ENCODE data around the gene COL17A1.

COL17A1 gene

DNA sequence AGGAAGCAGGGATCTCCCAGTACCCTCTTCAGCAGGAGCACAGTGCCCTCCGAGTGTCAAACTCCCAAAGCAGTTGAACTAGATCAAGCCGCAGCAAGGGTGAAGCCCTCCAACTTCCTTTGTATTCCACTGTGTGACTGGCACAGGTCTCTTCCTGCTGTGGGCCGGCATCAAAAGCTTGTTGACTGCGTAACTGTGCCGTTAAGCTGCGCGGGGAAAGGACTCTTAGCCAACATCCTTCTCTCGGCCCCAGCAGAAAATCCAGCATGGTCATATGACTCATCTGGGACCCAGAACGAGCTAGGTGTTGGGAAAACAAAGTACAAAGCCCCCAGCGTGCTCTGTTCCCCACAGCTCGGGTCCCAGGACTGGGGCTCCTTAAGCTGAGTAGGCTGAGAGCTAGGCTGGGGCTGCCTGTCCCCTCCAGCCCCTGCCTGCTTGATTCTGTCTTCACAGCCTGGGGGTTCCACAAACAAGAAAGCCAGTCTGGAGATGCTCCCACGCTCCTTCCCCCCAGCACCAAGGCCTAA, 52.2 kb downstream of the COL17A1 start:
- no peak overlapping the region for H3K4me3 ChIP-seq (ENCODE audit: low read length in 2 of 2)
- no peak overlapping the region for H3K27ac ChIP-seq (ENCODE audit: low read length)
- no peaks in the 10 kb centered on the region for H3K27me3 ChIP-seq (ENCODE audit: control insufficient read depth in 1 of 2, insufficient read depth in 2 of 2, low read length in 2 of 2)
- H3K36me3 ChIP-seq (ENCODE audit: control insufficient read depth in 2 of 2, insufficient read depth in 2 of 2, low read length in 2 of 2) = peaks cover 6 to 9% of the 10 kb centered on the region in 2 donors
- no peak overlapping the region for H3K9ac ChIP-seq (ENCODE audit: low read length in 2 of 2)
- H3K4me1 ChIP-seq (ENCODE audit: control insufficient read depth, insufficient read depth, low read length) = no peaks in the 10 kb centered on the region
- H3K9me3 ChIP-seq (ENCODE audit: control insufficient read depth in 2 of 2, low read length in 2 of 2) = no peaks in the 10 kb centered on the region

DNA sequence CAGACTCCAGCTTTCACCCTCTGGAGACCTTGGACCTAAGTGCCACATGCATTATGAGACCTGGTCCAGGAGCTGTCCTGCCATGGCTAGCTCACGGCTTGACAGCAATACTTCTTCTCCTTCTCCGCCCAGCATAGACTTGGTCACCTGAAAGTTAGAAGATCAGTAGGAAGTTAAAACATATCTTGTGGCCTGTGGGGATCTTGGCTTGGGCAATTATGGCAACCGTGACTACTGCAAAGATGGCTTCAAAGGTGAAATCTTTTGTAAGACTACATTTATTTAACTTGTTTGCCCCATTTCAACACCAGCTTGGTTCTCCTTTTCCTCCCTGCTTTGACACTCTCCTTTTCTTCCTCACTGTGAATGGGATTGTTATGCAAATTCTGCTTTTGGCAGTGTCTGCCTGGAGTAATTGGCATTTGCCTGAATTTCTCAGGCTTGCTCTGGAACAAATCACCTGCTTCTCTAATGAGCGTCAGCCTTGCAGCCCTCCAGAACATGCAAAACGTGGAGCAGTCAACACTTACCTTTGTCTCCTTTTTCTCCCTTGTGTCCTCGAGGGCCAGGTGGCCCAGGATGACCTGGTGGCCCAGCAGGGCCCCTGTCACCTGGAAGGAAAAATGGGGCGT, 53.4 kb downstream of the COL17A1 start:
- H3K27me3 ChIP-seq (ENCODE audit: control insufficient read depth in 1 of 2, insufficient read depth in 2 of 2, low read length in 2 of 2) = no peaks in the 10 kb centered on the region
- no peak overlapping the region for H3K27ac ChIP-seq (ENCODE audit: low read length)
- H3K9ac ChIP-seq (ENCODE audit: low read length in 2 of 2) = no peak overlapping the region
- H3K9me3 ChIP-seq (ENCODE audit: control insufficient read depth in 2 of 2, low read length in 2 of 2) = no peaks in the 10 kb centered on the region
- no peak overlapping the region for H3K4me3 ChIP-seq (ENCODE audit: low read length in 2 of 2)
- H3K36me3 ChIP-seq (ENCODE audit: control insufficient read depth in 2 of 2, insufficient read depth in 2 of 2, low read length in 2 of 2) = peaks cover 8 to 12% of the 10 kb centered on the region in 2 donors
- no peaks in the 10 kb centered on the region for H3K4me1 ChIP-seq (ENCODE audit: control insufficient read depth, insufficient read depth, low read length)

DNA sequence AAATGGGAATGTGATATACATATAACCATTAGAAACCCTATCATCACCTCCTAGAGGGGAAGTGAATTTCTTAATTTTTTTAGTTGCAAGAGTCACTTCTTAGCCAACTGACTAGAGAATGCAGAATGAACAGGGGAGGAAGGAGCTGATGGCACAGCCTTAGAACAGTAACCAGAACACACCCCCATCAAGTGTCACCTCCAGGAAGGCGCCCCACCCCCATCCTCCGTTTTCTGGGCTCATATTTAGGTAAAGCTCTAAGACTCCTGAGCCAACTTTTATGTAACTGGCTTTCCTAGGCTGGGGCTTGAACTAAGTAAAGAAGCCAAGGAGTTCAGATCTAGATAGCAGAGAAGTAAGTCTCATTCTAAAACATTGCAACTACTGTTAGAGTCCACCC, 54.0 kb downstream of the COL17A1 start:
- Histone ChIP-seq H3K36me3 (ENCODE audit: control insufficient read depth in 2 of 2, insufficient read depth in 2 of 2, low read length in 2 of 2) (peaks cover 8 to 12% of the 10 kb centered on the region in 2 donors), H3K27me3 (ENCODE audit: control insufficient read depth in 1 of 2, insufficient read depth in 2 of 2, low read length in 2 of 2) (no peaks in the 10 kb centered on the region), H3K9me3 (ENCODE audit: control insufficient read depth in 2 of 2, low read length in 2 of 2) (no peaks in the 10 kb centered on the region), H3K27ac (ENCODE audit: low read length) (no peak overlapping the region), H3K9ac (ENCODE audit: low read length in 2 of 2) (no peak overlapping the region), H3K4me1 (ENCODE audit: control insufficient read depth, insufficient read depth, low read length) (no peaks in the 10 kb centered on the region), H3K4me3 (ENCODE audit: low read length in 2 of 2) (no peak overlapping the region)

DNA sequence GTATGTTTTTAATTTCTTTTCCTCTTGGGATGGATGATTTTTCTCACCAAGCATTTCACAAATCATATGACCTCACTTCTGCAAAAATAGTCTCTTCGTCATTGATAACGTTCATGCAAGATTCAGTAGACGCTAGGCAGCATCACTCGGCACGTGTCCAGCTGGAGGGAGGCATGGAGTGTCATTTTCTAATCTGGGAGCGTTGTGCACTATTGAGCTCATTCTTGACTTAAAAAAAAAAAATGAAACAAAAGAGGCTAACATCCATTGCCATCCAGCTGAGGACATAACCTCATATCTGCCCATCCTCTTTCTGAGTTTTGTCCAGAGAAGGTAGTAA, 56.2 kb downstream of the COL17A1 start:
- peaks cover 17 to 22% of the 10 kb centered on the region in 2 donors for H3K36me3 ChIP-seq (ENCODE audit: control insufficient read depth in 2 of 2, insufficient read depth in 2 of 2, low read length in 2 of 2)
- H3K9ac ChIP-seq (ENCODE audit: low read length in 2 of 2) = no peak overlapping the region
- H3K4me3 ChIP-seq (ENCODE audit: low read length in 2 of 2) = no peak overlapping the region
- no peaks in the 10 kb centered on the region for H3K27me3 ChIP-seq (ENCODE audit: control insufficient read depth in 1 of 2, insufficient read depth in 2 of 2, low read length in 2 of 2)
- H3K9me3 ChIP-seq (ENCODE audit: control insufficient read depth in 2 of 2, low read length in 2 of 2) = no peaks in the 10 kb centered on the region
- no peak overlapping the region for H3K27ac ChIP-seq (ENCODE audit: low read length)
- H3K4me1 ChIP-seq (ENCODE audit: control insufficient read depth, insufficient read depth, low read length) = no peaks in the 10 kb centered on the region

DNA sequence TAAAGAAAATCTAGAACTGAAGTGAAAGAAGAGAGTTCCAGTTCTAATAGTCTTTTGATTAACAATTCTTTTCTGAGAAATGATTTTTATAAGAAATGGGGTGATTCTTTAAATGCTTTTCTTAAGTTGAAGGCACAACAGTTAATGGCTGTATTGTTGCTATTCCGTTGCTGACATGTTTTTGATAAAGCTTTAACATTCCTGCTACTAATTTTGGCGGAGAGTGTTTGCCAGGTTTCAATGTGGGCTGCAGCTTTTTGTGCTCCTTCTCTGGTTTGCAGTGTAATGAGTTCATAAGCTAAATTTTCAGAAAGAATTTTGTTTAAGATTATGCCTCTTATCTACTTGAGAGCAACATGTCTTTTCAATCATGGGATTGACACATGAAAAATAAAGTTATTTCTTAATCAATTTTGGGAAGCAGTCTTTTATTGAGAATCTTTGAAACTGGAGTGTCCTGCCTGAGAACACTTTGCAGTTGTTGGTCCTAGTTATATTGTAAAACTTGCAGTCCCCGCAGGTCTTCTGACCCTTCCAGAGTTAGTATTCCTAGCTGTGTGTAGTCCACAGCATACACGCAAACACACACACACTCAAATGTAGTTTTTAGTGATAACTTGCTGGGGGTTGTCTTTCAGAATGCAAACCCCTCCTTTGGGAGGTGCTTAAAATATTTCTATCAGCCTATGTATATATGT, 56.7 kb downstream of the COL17A1 start:
- H3K27me3 ChIP-seq (ENCODE audit: control insufficient read depth in 1 of 2, insufficient read depth in 2 of 2, low read length in 2 of 2) = no peaks in the 10 kb centered on the region
- H3K9me3 ChIP-seq (ENCODE audit: control insufficient read depth in 2 of 2, low read length in 2 of 2) = no peaks in the 10 kb centered on the region
- H3K4me3 ChIP-seq (ENCODE audit: low read length in 2 of 2) = no peak overlapping the region
- no peaks in the 10 kb centered on the region for H3K4me1 ChIP-seq (ENCODE audit: control insufficient read depth, insufficient read depth, low read length)
- H3K9ac ChIP-seq (ENCODE audit: low read length in 2 of 2) = no peak overlapping the region
- peaks cover 22 to 27% of the 10 kb centered on the region in 2 donors for H3K36me3 ChIP-seq (ENCODE audit: control insufficient read depth in 2 of 2, insufficient read depth in 2 of 2, low read length in 2 of 2)
- no peak overlapping the region for H3K27ac ChIP-seq (ENCODE audit: low read length)

DNA sequence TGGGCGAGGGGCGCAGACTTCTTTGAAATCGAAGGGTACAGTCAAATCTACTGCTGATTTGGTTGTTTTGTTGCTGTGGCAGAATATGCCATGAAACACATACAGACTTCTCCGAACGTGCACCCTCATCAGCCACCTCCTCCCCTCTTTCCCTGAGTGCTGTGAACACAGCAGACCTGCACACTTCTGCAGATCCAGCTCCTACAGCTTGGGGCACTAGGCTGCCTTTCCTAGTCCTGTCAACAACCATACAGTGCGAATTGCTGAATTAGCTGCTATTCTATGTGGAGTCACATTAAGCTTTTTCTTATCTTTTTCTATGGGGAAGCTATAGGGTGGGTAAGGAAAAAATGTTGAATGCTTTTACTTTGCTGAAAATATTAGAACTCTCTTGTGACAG, 57.5 kb downstream of the COL17A1 start:
- H3K9me3 ChIP-seq (ENCODE audit: control insufficient read depth in 2 of 2, low read length in 2 of 2) = no peaks in the 10 kb centered on the region
- H3K9ac ChIP-seq (ENCODE audit: low read length in 2 of 2) = no peak overlapping the region
- H3K4me3 ChIP-seq (ENCODE audit: low read length in 2 of 2) = no peak overlapping the region
- no peaks in the 10 kb centered on the region for H3K4me1 ChIP-seq (ENCODE audit: control insufficient read depth, insufficient read depth, low read length)
- H3K27me3 ChIP-seq (ENCODE audit: control insufficient read depth in 1 of 2, insufficient read depth in 2 of 2, low read length in 2 of 2) = no peaks in the 10 kb centered on the region
- no peak overlapping the region for H3K27ac ChIP-seq (ENCODE audit: low read length)
- H3K36me3 ChIP-seq (ENCODE audit: control insufficient read depth in 2 of 2, insufficient read depth in 2 of 2, low read length in 2 of 2) = peaks cover 25 to 35% of the 10 kb centered on the region in 2 donors

DNA sequence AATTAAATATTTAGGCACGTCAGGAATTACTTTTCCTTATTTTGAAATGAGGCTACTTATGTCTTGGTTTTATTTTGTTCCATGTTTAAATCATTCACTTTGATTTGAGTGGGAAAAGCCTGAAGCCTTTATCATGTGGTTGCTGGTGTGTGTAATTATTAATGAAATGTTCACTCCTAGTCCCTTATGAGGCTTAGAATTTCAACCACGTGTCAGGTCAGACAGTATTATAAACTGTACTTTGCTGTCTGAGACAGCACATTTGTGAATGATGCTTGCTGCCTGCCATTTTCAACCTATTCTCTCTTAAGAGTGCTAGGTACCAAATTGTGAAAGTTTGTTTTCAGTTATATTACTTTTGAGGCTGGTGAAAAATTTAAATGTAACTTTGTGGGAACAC, 58.9 kb downstream of the COL17A1 start:
- no peak overlapping the region for H3K4me3 ChIP-seq (ENCODE audit: low read length in 2 of 2)
- no peaks in the 10 kb centered on the region for H3K27me3 ChIP-seq (ENCODE audit: control insufficient read depth in 1 of 2, insufficient read depth in 2 of 2, low read length in 2 of 2)
- H3K9me3 ChIP-seq (ENCODE audit: control insufficient read depth in 2 of 2, low read length in 2 of 2) = no peaks in the 10 kb centered on the region
- H3K36me3 ChIP-seq (ENCODE audit: control insufficient read depth in 2 of 2, insufficient read depth in 2 of 2, low read length in 2 of 2) = peaks cover 32 to 48% of the 10 kb centered on the region in 2 donors
- no peak overlapping the region for H3K9ac ChIP-seq (ENCODE audit: low read length in 2 of 2)
- no peak overlapping the region for H3K27ac ChIP-seq (ENCODE audit: low read length)
- no peaks in the 10 kb centered on the region for H3K4me1 ChIP-seq (ENCODE audit: control insufficient read depth, insufficient read depth, low read length)

DNA sequence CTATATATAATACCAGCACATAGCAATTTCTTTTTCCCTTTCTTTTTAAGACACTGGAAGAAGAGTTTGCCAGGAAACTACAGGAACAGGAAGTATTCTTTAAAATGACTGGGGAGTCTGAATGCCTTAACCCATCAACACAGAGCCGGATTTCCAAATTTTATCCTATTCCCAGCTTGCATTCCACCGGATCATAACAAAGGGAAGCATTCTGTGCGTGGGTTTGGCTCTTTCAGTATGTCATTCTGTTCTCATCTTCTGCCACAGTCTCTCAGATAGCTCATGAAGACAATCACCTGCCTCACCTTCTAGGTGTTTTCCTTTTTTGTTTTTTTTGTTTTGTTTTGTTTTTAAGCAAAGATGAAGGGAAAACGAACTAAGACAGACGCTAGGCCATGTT, 60.2 kb downstream of the COL17A1 start:
- Histone ChIP-seq H3K4me1 (ENCODE audit: control insufficient read depth, insufficient read depth, low read length) (no peaks in the 10 kb centered on the region), H3K27me3 (ENCODE audit: control insufficient read depth in 1 of 2, insufficient read depth in 2 of 2, low read length in 2 of 2) (no peaks in the 10 kb centered on the region), H3K9ac (ENCODE audit: low read length in 2 of 2) (no peak overlapping the region), H3K36me3 (ENCODE audit: control insufficient read depth in 2 of 2, insufficient read depth in 2 of 2, low read length in 2 of 2) (peaks cover 34 to 60% of the 10 kb centered on the region in 2 donors), H3K9me3 (ENCODE audit: control insufficient read depth in 2 of 2, low read length in 2 of 2) (no peaks in the 10 kb centered on the region), H3K4me3 (ENCODE audit: low read length in 2 of 2) (no peak overlapping the region), H3K27ac (ENCODE audit: low read length) (no peak overlapping the region)

DNA sequence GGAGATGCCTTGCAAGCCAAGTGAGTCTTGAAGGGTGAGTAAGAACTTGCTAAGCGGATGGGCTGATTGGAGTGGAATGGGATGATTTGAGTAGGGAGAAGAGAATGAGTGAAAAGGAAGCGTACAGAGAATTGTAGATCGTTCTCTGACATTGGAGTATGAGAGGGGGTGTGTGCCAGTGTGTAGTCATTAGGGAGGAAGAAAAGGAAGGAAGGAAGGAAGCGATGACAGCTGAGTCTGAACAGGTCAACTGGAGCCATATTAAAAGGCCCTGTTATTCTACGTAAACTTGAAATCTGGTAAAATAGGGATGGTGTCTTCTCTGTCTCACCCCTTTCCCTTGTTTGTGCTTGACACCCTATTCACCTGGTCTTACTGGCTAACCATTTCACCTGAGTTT, 63.7 kb downstream of the COL17A1 start:
- no peak overlapping the region for H3K4me3 ChIP-seq (ENCODE audit: low read length in 2 of 2)
- H3K36me3 ChIP-seq (ENCODE audit: control insufficient read depth in 2 of 2, insufficient read depth in 2 of 2, low read length in 2 of 2) = peaks cover 46 to 72% of the 10 kb centered on the region in 2 donors
- H3K9me3 ChIP-seq (ENCODE audit: control insufficient read depth in 2 of 2, low read length in 2 of 2) = no peaks in the 10 kb centered on the region
- H3K4me1 ChIP-seq (ENCODE audit: control insufficient read depth, insufficient read depth, low read length) = no peaks in the 10 kb centered on the region
- no peak overlapping the region for H3K9ac ChIP-seq (ENCODE audit: low read length in 2 of 2)
- no peaks in the 10 kb centered on the region for H3K27me3 ChIP-seq (ENCODE audit: control insufficient read depth in 1 of 2, insufficient read depth in 2 of 2, low read length in 2 of 2)
- H3K27ac ChIP-seq (ENCODE audit: low read length) = no peak overlapping the region

DNA sequence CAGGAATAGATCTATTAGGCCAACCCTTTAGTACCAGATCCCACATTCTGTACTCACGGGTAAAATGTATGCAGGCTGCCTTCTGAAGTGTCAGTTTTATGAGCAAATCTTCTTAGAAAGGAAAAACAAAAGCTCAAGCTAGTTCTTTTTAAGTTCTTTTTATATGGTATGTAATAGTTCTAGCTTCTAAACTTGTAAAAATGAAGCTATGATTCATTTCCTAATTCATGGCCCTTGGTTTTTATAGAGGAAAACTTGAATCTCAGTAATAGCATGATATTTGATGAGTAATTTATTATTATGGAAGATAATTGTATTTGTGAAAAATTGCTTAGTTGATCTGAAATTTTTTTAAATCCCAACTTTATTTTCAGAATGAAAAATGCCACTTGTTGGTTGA, 64.4 kb downstream of the COL17A1 start:
- Histone ChIP-seq H3K27ac (ENCODE audit: low read length) (no peak overlapping the region), H3K4me1 (ENCODE audit: control insufficient read depth, insufficient read depth, low read length) (no peaks in the 10 kb centered on the region), H3K27me3 (ENCODE audit: control insufficient read depth in 1 of 2, insufficient read depth in 2 of 2, low read length in 2 of 2) (no peaks in the 10 kb centered on the region), H3K4me3 (ENCODE audit: low read length in 2 of 2) (no peak overlapping the region), H3K9me3 (ENCODE audit: control insufficient read depth in 2 of 2, low read length in 2 of 2) (no peaks in the 10 kb centered on the region), H3K36me3 (ENCODE audit: control insufficient read depth in 2 of 2, insufficient read depth in 2 of 2, low read length in 2 of 2) (peaks cover 46 to 72% of the 10 kb centered on the region in 2 donors), H3K9ac (ENCODE audit: low read length in 2 of 2) (no peak overlapping the region)

DNA sequence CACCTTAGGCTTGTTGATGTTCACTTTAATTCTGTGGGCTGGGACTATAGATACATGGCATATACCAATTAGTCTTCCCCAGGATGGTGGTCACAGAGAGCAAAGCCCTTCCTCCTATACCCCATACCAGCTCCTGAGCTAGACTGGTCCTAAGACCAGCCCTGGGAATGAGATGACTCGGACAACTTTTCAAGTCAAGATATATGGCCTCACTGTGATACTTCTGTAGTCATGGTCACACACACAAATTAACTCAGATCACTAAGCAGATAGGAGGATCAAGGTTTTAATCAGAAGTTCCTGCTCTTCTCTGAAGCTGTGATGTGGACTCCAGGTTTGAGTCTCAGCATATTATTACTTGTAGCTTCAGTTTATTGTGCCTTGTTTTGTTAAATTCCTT, 65.7 kb downstream of the COL17A1 start:
- peaks cover 46 to 64% of the 10 kb centered on the region in 2 donors for H3K36me3 ChIP-seq (ENCODE audit: control insufficient read depth in 2 of 2, insufficient read depth in 2 of 2, low read length in 2 of 2)
- no peak overlapping the region for H3K27ac ChIP-seq (ENCODE audit: low read length)
- H3K9me3 ChIP-seq (ENCODE audit: control insufficient read depth in 2 of 2, low read length in 2 of 2) = no peaks in the 10 kb centered on the region

More for the DNA sequence above, 65.7 kb downstream of the COL17A1 start:
- no peak overlapping the region for H3K9ac ChIP-seq (ENCODE audit: low read length in 2 of 2)
- no peaks in the 10 kb centered on the region for H3K4me1 ChIP-seq (ENCODE audit: control insufficient read depth, insufficient read depth, low read length)
- no peaks in the 10 kb centered on the region for H3K27me3 ChIP-seq (ENCODE audit: control insufficient read depth in 1 of 2, insufficient read depth in 2 of 2, low read length in 2 of 2)
- no peak overlapping the region for H3K4me3 ChIP-seq (ENCODE audit: low read length in 2 of 2)
